Stimulated activated CD8-positive, alpha-beta memory T cell treated with anti-CD3 and anti-CD28 coated beads, Interleukin-15, amount 100 ng/mL, for 48 hours (primary cell): Measurements from ENCODE around the gene ASB7.

Source experiments
- DNase-seq, 2 donors: peaks; one replicate each; pipeline ENCODE4 v3.0.0-alpha.2; 2020; ENCODE audit warnings: low read depth in 2 of 2

The ASB7 gene

GRCh38 chr15:100686021-100686724 is 83.8 kb downstream of the ASB7 start:
- DNase-seq = no peak

GRCh38 chr15:100686725-100687473 is 84.5 kb downstream of the ASB7 start:
- no peak for DNase-seq

GRCh38 chr15:100687582-100688141 is 85.3 kb downstream of the ASB7 start:
- DNase-seq = no peak

- DNase-seq = no peak
Measured at GRCh38 chr15:100688549-100689120, 86.2 kb downstream of the ASB7 start.

- DNase-seq = no peak
Measured at GRCh38 chr15:100689131-100689899, 86.9 kb downstream of the ASB7 start.

- DNase-seq = no peak
Measured at GRCh38 chr15:100690032-100690794, 87.8 kb downstream of the ASB7 start.

- no peak for DNase-seq
Measured at GRCh38 chr15:100690795-100691158, 88.4 kb downstream of the ASB7 start.

- DNase-seq = no peak
Measured at GRCh38 chr15:100691321-100691720, 88.9 kb downstream of the ASB7 start.

- no peak for DNase-seq
Measured at GRCh38 chr15:100692246-100692645, 89.9 kb downstream of the ASB7 start.

- no peak for DNase-seq
Measured at GRCh38 chr15:100692671-100693070, 90.3 kb downstream of the ASB7 start.

GRCh38 chr15:100693451-100693850 is 91.1 kb downstream of the ASB7 start:
- DNase-seq = no peak

GRCh38 chr15:100694381-100695021 is 92.1 kb downstream of the ASB7 start:
- no peak for DNase-seq

- no peak for DNase-seq
Measured at GRCh38 chr15:100695048-100695447, 92.7 kb downstream of the ASB7 start.

GRCh38 chr15:100696452-100696851 is 94.1 kb downstream of the ASB7 start:
- DNase-seq = no peak
